HG02870 (cell line): Measurements from ENCODE around the gene USF2.
"Not testable (repeated sequence)": the region's sequence is repeated elsewhere in the genome, so short reads cannot be mapped to it uniquely, and the experiment has no call there.

ENCODE experiments used
- ATAC-seq: cut with Tn5 transposase; IDR thresholded peaks from one replicate; pipeline ENCODE4 v1.9.1; 2021; ENCODE audit warnings: mild to moderate bottlenecking, moderate library complexity; ENCODE audit not compliant: unreplicated experiment

The USF2 gene

DNA sequence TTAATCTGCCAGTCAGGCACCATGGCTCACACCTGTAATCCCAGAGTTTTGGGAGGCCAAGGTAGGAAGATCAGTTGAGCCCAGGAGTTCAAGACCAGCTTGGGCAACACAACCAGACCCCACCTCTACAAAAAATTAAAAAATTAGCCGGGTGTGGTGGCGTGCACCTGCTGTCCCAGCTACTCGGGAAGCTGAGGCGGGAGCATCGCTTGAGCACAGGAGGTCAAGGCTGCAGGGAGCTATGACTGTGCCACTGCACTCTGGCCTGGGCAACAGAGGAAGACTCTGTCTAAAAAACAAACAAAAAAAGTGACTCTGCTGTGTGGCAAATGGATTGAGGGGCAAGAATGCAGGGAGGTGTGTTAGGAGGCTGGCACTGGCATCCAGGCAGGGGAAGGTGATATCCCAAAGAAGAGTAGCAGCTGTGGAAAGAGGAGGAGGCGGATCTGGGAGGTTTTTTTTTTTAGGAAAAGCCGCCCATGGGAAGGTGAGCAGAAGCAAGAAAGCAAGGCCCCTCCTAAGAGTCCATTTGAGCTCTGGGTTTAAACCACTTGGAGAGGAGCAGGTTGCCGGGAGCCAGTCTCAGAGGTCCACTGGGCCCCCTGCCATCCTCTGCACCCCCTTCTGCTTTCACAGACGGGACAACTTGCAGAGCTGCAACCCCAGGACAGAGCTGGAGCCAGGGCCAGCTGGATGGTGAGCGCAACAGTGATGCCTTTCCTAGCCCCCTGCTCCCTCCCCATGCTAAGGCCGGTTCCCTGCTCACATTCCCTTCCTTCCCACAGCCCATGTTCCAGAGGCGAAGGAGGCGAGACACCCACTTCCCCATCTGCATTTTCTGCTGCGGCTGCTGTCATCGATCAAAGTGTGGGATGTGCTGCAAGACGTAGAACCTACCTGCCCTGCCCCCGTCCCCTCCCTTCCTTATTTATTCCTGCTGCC is 15.7 kb downstream of the USF2 start:
- ATAC-seq, result no peak

DNA sequence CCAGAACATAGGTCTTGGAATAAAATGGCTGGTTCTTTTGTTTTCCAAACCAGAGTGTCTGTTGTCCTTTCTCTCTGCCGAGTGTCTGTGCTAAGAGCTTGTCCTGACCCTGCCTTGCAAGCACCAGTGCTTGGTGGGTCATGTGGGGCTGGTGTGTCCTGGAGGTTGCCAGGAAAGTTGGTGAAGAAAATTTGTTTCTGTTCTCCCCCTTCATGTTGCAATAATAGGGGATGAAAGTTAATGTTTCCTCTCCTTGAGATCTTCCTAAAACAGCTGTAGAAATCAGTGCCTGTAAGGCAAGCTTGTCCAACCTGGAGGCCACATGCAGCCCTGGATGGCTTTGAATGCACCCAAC is 16.3 kb downstream of the USF2 start:
- no peak for ATAC-seq

DNA sequence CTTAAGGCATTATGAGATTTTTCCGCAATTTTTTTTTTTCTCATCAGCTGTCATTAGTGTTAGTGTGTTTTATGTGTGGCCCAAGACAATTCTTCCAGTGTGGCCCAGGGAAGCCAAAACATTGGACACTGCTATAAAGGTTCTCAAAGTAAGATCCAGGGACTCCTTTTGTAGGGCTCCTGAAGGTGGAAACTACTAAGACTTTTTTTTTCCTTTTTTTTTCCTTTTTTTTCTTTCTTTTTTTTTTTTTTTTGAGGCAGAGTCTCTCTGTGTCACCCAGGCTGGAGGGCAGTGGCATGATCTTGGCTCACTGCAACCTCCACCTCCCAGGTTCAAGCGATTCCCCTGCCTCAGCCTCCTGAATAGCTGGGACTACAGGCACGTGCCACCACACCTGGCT is 16.7 kb downstream of the USF2 start:
- ATAC-seq, result not testable (repeated sequence)

DNA sequence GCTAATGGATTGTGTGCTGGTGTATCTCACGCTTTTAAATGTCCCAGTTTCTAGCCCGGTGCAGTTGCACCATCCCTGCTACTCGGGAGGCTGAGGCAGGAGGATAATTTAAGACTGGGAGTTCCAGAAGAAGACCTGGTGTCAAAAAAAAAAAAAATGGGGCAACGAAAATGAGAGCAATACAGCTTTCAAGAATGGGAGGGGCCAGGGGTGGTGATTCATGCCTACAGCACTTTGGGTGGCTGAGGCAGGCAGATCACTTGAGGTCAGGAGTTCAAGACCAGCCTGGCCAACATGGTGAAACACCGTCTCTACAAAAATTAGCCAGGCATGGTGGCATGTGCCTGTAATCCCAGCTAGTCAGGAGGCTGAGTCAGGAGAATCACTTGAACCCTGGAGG is 17.3 kb downstream of the USF2 start:
- ATAC-seq, result not testable (repeated sequence)

GRCh38 chr19:35287713-35288112 is 19.0 kb downstream of the USF2 start:
- ATAC-seq, result no peak

DNA sequence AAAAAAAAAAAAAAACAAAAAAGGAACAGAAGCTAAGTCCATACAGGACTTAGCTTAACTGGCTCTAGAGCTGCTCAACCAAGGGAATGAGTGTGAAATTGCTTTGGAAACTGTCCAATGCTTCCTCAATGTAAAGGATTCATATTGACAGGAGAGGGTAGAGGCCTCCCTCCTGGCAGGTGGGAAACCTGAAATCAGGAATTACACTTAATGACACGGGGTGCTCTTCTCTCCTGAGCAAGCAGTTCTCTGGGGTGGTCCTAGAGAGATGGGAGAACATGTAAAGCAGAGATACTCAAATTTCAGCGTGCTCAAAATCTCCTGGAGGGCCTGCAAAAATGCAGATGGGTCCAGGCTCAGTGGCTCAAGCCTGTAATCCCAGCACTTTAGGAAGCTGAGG is 19.6 kb downstream of the USF2 start:
- no peak for ATAC-seq

- no peak for ATAC-seq
These were observed 20.1 kb downstream of the USF2 start for GRCh38 chr19:35288906-35289305.

GRCh38 chr19:35290381-35291127 is 21.8 kb downstream of the USF2 start:
- ATAC-seq, result no peak

DNA sequence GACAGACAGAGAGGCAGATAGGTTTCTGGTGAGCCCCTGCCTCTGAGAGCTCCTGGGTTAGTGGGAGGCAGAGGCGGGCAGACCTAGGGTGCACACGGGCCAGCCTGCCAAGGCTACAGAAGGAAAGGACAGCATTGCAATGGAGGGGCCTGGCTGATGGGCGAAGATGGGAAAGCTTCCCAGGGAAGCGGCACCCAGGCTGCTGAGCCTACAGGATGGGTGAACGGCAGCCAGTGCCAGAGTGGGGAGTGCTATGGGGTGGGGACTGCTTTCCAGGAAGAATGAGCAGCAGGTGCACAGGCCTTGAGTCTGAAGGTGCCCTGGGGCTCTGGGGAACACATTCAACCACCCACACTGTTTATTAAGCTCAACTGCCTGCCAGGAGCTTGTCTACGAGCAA is 22.5 kb downstream of the USF2 start:
- ATAC-seq, result no peak

DNA sequence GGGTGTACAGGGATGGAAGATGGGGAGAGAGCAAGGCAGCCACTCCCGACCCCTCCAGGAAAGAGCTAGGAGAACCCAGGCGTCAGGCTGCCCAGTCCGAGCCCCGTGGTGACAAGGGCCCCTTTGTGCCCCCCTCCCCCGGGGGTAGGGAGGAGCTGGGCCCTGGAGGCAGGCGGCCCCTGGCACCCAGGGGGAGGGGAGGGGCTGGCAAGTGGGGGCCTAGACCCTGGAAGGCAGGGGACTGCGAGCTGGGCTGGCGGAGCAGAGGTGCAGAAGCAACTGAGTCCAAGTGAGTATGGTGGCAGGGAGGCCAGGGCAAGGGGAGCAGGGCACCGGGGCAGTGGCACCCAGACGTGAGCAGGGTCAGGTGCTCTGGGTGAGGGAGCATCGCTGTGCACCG is 23.2 kb downstream of the USF2 start, which contains the start of gene MAG:
MAG (plus strand) TSS at position 246 of the 400 bp plus-strand sequence. CDS start 3,248 bp downstream, outside the sequence.
- no peak for ATAC-seq

- ATAC-seq, result no peak
These were observed 23.9 kb downstream of the USF2 start for GRCh38 chr19:35292421-35293362.

DNA sequence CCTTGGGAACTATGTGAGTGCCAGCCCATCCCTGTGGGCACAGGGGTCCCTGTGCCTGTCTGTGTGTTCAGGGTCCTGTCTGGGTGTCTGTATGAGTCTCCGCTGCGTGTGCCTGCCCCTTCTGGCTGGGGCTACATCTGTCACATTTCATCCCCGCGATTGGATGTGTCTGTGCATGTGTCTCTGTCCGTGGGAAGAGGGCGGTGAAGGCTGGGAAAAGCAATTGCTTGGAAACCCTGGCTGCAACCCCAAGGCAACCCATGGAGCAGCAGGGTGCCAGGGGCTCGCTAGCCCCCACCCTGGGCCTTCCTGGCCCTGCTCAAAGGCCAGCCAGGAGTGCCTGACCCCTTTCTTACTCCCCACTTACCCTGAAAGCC is 24.6 kb downstream of the USF2 start:
- no peak for ATAC-seq

DNA sequence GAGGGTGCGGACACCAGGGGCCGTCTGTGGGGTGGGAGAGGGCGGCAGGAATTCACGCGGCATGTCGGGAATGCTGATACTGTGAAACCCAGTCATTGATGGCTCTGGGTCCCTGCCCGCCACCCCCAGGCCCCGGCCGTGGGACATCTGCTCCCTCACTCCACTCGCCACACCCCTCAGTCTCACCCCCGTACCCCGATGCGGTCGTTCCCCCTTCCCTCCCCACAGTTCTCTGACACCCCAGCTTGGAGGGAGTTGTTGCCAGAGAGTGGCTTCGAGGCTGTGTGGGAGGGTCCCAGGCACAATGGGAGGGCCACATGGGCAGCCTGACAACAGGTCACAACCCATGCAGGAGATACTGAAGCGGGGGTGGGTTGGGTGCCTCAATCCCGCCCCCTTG is 25.0 kb downstream of the USF2 start:
- no peak for ATAC-seq

GRCh38 chr19:35294328-35294727 is 25.6 kb downstream of the USF2 start:
- ATAC-seq, result no peak

DNA sequence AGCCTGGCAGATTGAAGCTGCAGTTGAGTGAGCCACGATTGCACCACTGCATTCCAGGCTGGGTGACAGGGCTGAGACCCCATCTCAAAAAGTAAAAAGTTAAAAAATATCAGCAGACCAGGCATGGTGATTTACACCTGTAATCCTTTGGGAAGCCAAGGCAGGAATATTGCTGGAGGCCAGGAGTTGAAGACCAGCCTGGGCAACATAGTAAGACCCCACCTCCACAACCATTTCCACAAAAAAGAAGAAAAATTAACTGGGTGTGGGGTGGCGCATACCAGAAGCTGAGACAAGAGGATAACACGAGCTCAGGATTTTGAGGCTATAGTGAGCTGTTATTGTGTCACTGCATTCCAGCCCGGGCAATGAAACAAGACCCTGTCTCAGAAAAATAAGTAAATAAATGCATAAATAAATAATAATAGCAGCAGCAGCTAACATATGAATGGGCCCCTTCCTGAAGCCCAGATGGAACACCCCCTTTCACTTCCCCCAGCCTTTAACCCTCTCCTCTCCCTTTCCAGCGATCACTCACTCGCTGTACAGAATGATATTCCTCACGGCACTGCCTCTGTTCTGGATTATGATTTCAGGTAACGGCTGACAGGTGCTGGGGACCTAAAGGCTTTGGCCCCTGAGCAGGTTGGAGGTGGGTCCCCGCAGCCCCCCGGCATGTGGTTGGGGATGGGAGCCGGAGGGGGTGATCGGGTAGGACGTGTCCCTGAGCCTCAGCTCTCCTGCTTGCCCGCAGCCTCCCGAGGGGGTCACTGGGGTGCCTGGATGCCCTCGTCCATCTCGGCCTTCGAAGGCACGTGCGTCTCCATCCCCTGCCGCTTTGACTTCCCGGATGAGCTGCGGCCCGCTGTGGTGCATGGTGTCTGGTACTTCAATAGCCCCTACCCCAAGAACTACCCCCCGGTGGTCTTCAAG is 26.4 kb downstream of the USF2 start:
- ATAC-seq, result no peak

DNA sequence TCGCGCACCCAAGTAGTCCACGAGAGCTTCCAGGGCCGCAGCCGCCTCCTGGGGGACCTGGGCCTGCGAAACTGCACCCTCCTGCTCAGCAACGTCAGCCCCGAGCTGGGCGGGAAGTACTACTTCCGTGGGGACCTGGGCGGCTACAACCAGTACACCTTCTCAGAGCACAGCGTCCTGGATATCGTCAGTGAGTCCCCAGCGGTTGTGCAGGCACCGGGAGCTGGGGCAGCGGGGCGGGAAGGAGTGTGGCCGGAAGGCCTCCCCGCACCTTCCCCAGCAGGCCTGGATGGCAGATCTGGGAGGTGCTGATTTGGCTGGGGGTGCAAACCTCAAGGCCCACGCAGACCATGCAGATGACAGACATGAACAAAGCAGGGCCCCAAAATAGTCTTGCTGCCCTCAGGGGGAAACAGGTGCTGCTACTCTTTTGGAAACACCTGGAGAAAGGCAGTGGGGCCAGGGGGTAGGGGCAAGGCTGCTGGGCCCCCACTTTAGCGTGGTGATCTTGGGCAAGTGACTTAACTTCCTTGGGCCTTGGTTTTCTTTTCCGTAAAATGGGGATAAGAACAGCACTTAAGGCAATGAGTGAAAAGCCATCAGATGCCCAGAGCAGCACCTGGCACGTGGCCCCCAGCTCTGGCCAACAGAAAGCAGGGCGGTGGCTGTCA is 27.2 kb downstream of the USF2 start:
- ATAC-seq, result no peak

GRCh38 chr19:35296644-35297514 is 28.1 kb downstream of the USF2 start:
- no peak for ATAC-seq

DNA sequence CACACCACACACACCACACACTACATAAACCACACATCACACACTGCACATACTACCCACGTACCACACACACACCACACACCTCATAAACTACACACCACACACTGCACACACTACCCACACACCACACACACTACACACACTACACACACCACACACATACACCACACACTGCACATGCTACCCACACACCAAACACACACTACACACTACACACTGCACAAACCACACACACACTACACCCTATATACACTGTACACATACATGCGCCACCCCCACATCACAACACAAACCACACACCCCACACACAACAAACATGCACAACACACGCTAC is 28.7 kb downstream of the USF2 start:
- ATAC-seq, result no peak

DNA sequence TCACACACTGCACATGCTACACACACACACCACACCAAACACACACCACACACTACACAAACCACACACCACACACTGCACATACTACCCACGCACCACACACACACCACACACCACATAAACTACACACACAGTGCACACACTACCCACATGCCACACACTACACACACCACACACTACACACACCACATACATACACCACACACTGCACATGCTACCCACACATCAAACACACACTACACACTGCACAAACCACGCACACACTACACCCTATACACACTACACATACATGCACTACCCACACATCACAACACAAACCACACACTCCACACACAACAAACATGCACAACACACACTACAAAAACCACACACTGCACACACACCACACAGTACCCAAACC is 29.2 kb downstream of the USF2 start:
- ATAC-seq, result no peak
